ENCODE results near the gene HIP1. TPM values are rescaled to one million over a fixed set of nuclear protein-coding genes. Genes with fewer than 3 reads are reported as not detected.
"Not testable (repeated sequence)": the region's sequence is repeated elsewhere in the genome, so short reads cannot be mapped to it uniquely, and the experiment has no call there.

Gene HIP1
- total RNA-seq, 3 donors from 2014 or later, result 0.90 to 2.3 (median 1.3) TPM

DNA sequence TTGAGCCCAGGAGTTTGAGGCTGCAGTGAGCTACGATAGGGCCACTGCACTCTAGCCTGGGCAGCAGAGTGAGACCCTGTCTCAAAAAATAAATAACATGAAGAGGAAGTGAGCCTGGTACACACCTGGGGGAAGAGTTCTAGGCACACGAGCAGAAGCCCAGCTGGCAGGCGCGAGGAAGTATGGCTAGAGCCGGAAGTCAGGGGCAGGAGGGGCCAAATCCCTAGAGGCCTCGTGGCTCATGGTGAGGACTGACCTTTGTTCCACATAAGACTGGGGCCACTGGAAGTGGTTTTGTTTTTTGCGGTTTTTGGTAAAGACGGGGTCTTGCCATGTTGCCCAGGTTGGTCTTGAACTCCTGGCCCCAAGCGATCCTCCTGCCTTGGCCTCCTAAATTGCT, 117.6 kb downstream of the HIP1 start:
- Mint-ChIP-seq H3K4me3 (no peak overlapping the region), H3K36me3 (ENCODE audit: insufficient read depth) (no peaks in the 10 kb centered on the region), H3K27me3 (ENCODE audit: low read depth) (no peaks in the 10 kb centered on the region), H3K9me3 (peaks cover 3% of the 10 kb centered on the region), H3K4me1 (ENCODE audit: low read depth) (peaks cover 28% of the 10 kb centered on the region)
- DNase-seq (no peak), ATAC-seq (no peak)

DNA sequence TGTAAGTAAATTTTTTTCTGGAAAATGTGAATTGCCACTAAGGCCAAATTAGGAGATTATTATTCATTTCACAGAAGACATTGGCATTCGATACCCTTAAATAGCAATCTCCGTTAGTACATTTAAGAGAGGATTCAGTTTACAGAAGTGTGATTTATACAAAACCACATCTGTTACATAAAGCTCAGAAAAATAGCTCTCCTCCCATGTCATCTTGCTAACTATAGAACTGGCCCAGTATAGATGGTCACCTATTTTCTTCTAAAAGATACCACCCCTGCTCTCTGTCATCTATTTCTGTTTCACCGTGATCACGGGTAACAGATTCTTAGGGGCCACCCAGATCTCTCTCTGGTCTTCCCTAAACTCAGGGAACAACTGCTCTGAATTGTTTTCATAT, 119.1 kb downstream of the HIP1 start:
- H3K4me3 Mint-ChIP-seq, result no peak overlapping the region
- no peaks in the 10 kb centered on the region for H3K36me3 Mint-ChIP-seq (ENCODE audit: insufficient read depth)
- ATAC-seq (no peak), DNase-seq (no peak)
- peaks cover 28% of the 10 kb centered on the region for H3K4me1 Mint-ChIP-seq (ENCODE audit: low read depth)
- H3K27me3 Mint-ChIP-seq (ENCODE audit: low read depth), result no peaks in the 10 kb centered on the region
- H3K9me3 Mint-ChIP-seq, result no peaks in the 10 kb centered on the region

DNA sequence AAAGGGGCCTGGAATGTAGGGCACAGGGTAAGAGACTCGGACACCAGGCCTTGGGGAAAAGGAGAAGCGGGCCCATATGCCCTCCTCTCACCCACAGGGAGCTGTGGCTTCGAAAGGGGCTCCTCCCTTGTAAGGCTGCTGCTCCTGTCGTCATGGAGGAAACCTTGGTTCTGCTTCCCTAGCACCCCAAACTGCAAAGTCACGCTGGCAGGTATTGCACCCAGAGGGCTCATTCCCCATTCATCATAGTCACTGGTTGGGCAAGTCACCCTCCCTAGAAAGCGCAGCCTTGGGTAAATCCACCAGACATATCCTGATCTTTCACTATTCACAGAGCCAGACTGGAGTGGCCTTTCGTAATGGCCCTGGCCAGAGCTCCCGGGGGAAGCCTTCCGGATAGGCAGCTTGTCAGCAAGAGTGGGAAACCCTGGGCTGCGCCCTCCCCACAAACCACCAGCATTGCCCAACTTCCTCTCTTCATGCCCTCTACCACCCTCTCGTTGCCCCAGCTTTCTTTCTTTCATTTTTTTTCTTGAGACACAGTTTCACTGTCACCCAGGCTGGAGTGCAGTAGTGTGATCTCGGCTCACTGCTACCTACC, 121.0 kb downstream of the HIP1 start:
- H3K27me3 Mint-ChIP-seq (ENCODE audit: low read depth), result no peaks in the 10 kb centered on the region
- peaks cover 28% of the 10 kb centered on the region for H3K4me1 Mint-ChIP-seq (ENCODE audit: low read depth)
- peak; percentile 72 for ATAC-seq
- no peaks in the 10 kb centered on the region for H3K36me3 Mint-ChIP-seq (ENCODE audit: insufficient read depth)
- no peak for DNase-seq
- peak overlapping the region; percentile 56 for H3K4me3 Mint-ChIP-seq
- no peaks in the 10 kb centered on the region for H3K9me3 Mint-ChIP-seq

DNA sequence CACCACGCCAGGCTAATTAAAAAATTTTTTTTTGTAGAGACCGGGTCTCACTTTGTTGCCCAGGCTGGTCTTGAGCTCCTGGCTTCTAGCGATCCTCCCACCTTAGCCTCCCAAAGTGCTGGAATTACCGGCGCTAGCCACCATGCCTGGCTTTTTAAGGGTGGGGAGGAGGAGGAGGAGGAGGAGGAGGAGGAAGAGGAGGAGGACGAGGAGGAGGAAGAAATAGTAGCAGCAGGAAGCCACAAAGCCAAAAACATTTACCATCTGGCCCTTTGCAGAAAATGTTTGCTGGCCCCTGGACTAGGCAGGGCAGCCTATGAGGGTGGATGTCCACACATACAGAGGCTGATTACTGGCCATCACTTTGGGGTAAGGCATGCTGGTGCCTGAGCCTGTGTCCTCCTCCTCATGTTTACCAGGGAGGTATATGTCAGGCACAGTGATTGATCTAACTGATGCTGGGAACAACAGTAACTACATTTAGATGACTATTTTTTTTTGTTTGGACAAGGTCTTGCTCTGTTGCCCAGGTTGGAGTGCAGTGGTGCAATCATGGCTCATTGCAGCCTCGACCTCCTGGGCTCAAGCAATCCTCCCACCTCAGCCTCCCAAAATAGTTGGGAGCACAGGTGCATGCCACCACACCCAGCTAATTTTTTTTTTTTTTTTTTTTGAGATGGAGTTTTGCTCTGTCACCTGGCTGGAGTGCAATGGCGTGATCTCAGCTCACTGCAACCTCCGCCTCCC, 122.1 kb downstream of the HIP1 start:
- no peak for ATAC-seq
- Mint-ChIP-seq H3K4me1 (ENCODE audit: low read depth) (peaks cover 28% of the 10 kb centered on the region), H3K27me3 (ENCODE audit: low read depth) (no peaks in the 10 kb centered on the region), H3K36me3 (ENCODE audit: insufficient read depth) (no peaks in the 10 kb centered on the region), H3K9me3 (no peaks in the 10 kb centered on the region), H3K4me3 (no peak overlapping the region)
- DNase-seq, result no peak

DNA sequence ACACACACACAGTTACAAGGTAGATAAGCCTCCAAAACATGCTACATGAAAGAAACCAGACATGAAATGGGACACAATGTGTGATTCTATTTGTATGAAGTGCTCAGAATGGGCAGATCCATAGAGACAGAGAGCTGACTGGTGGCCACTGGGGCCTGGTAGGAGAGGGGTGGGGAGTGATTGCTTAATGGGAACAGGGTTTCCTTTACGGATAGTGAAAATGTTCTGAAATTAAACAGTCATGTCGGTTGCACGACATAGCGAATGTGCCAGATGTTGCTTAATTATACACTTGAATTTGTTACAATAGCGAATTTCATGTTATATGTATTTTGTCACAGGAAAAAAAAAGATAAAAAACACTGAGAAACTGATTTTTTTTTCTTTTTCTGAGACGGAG, 124.3 kb downstream of the HIP1 start:
- ATAC-seq, result no peak

DNA sequence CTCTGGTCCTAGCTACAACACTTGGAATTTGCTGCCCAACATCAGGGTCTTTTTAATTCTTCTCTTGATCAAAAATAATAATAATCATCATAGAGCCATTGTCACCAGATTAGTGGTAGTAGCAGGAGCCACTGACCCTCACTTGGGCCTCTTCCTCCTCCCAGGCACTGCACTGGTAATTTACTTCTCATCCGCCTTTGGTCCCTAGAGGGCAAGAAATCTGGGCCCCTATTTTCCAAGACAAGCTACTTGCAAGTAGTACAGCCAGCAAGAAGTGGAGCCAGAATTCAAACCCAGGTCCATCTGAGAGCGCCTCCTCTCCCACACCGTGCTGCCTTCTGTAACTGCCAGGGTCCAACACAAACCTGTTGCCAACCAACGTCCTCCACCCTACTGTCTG, 125.4 kb downstream of the HIP1 start:
- Mint-ChIP-seq H3K9me3 (no peaks in the 10 kb centered on the region), H3K4me1 (ENCODE audit: low read depth) (peaks cover 18% of the 10 kb centered on the region), H3K36me3 (ENCODE audit: insufficient read depth) (no peaks in the 10 kb centered on the region), H3K27me3 (ENCODE audit: low read depth) (no peaks in the 10 kb centered on the region), H3K4me3 (no peak overlapping the region)
- DNase-seq (no peak), ATAC-seq (no peak)

More for the DNA sequence above, 124.3 kb downstream of the HIP1 start:
- no peak for DNase-seq
- H3K4me3 Mint-ChIP-seq, result no peak overlapping the region
- H3K36me3 Mint-ChIP-seq (ENCODE audit: insufficient read depth), result no peaks in the 10 kb centered on the region
- no peaks in the 10 kb centered on the region for H3K9me3 Mint-ChIP-seq
- no peaks in the 10 kb centered on the region for H3K27me3 Mint-ChIP-seq (ENCODE audit: low read depth)
- peaks cover 24% of the 10 kb centered on the region for H3K4me1 Mint-ChIP-seq (ENCODE audit: low read depth)

DNA sequence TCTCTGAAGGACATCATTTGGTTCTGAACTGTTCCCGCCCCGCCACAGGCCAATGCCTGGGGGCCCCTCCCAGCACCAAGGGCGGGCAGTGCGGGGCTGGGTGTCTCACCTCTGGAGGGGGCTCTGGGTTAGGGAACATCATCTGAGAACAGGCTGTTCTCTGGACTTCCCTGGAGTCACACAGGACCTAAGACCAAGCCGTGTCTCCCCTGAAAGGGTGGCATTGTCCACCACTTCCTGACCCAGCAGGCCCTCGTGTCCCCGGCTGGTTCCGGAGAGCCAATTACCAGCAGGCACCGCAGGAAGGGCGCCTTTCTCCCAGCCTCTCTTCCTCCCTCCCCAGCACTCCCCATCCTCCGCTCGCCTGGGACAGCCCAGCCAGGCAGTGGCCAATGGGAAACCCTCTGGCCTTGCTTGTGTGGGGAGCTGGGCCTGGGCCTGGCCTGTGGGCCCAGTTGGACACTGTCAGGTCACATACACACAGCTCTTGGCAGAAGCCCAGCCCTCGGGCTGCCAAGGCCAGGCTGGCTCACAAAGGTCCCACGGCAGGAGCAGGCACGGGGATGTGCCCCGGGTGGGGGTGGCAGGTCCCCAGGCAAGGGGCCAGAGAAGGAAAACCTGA, 127.1 kb downstream of the HIP1 start:
- no peak for DNase-seq
- Mint-ChIP-seq H3K4me1 (ENCODE audit: low read depth) (peaks cover 2% of the 10 kb centered on the region), H3K4me3 (no peak overlapping the region), H3K9me3 (no peaks in the 10 kb centered on the region), H3K27me3 (ENCODE audit: low read depth) (no peaks in the 10 kb centered on the region), H3K36me3 (ENCODE audit: insufficient read depth) (no peaks in the 10 kb centered on the region)
- no peak for ATAC-seq

DNA sequence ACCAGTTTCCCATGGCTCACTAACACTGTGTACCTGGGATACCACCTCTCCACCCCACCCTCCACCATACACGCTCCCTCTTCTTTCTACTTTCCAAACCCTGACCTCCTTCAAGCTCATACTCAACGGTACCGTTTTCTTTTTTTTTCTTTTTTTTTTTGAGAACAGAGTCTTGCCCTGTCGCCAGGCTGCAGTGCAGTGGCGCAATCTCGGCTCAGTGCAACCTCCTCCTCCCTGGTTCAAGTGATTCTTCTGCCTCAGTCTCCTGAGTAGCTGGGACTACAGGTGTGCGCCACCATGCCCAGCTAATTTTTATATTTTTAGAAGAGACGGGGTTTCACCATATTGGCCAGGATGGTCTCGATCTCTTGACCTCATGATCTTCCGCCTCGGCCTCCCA, 129.3 kb downstream of the HIP1 start:
- not testable (repeated sequence) for DNase-seq; H3K4me1 Mint-ChIP-seq (ENCODE audit: low read depth); H3K9me3 Mint-ChIP-seq; ATAC-seq; H3K4me3 Mint-ChIP-seq; H3K27me3 Mint-ChIP-seq (ENCODE audit: low read depth); H3K36me3 Mint-ChIP-seq (ENCODE audit: insufficient read depth)

DNA sequence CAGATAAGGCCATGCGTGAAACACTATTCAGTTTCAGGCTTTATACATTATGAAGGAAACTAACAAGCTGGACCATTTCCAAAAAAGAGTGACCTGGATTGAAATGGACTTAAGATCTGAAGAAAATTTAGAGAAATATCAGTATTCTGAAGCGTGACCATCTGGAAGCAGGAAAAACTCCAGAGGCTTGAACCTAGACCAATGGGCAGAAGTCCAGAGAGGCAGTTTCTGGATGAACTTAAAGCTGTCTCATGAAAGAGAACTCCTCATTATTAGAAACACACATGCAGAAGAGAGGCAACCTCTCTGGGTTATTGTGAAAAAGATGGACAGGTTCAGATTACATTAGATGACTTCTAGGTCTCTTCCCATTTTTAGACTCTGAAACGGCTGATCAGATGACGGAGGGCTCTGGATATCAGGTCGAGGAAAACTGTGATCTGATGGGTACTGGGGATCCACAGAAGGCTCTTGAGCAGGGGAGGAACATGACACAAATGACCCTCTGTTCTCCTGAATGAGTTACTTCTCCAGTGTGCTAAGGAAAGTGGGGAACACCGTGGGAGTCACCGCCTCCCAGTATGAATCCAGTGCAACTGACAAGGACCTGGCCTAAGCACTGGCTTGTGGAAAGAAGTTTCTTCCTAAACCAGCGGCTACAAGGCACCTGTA, 130.2 kb downstream of the HIP1 start:
- Mint-ChIP-seq H3K4me1 (ENCODE audit: low read depth) (no peaks in the 10 kb centered on the region), H3K4me3 (no peak overlapping the region), H3K36me3 (ENCODE audit: insufficient read depth) (no peaks in the 10 kb centered on the region), H3K9me3 (no peaks in the 10 kb centered on the region), H3K27me3 (ENCODE audit: low read depth) (no peaks in the 10 kb centered on the region)
- ATAC-seq (no peak), DNase-seq (no peak)

DNA sequence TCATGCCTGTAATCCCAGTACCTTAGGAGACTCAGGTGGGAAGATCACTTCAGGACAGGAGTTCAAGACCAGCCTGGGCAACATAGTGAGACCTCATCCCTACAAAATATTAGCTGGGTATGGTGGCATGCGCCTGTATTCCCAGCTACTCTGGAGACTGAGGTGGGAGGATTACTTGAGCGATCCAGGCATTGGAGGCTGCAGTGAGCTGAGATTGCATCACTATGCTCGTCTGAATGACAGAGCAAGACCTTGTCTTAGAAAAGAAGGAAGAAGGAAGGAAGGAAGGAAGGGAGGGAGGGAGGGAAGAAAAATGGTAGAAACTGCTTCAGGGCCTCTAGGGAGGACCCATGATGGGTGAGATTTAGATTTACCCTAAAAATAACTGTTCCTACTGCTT, 134.3 kb downstream of the HIP1 start:
- DNase-seq (no peak), ATAC-seq (no peak)
- H3K36me3 Mint-ChIP-seq (ENCODE audit: insufficient read depth), result no peaks in the 10 kb centered on the region
- no peaks in the 10 kb centered on the region for H3K27me3 Mint-ChIP-seq (ENCODE audit: low read depth)
- no peak overlapping the region for H3K4me3 Mint-ChIP-seq
- no peaks in the 10 kb centered on the region for H3K4me1 Mint-ChIP-seq (ENCODE audit: low read depth)
- no peaks in the 10 kb centered on the region for H3K9me3 Mint-ChIP-seq

DNA sequence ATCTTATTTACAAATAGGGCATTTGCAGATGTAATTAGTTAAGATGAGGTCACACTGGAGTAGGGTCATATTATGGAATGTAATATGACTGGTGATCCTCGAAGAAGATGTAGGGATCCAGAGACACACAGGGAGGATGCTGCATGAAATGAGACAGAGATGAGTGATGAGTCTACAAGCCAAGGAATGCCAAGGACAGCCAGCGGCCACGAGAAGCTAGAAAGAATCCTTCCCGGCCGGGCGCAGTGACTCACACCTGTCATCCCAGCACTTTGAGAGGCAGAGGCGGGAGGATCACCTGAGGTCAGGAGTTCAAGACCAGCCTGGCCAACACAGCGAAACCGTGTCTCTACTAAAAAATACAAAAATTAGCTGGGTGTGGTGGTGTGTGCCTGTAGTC, 135.9 kb downstream of the HIP1 start:
- not testable (repeated sequence) for H3K9me3 Mint-ChIP-seq; ATAC-seq; H3K27me3 Mint-ChIP-seq (ENCODE audit: low read depth); H3K4me1 Mint-ChIP-seq (ENCODE audit: low read depth); H3K4me3 Mint-ChIP-seq; DNase-seq; H3K36me3 Mint-ChIP-seq (ENCODE audit: insufficient read depth)

DNA sequence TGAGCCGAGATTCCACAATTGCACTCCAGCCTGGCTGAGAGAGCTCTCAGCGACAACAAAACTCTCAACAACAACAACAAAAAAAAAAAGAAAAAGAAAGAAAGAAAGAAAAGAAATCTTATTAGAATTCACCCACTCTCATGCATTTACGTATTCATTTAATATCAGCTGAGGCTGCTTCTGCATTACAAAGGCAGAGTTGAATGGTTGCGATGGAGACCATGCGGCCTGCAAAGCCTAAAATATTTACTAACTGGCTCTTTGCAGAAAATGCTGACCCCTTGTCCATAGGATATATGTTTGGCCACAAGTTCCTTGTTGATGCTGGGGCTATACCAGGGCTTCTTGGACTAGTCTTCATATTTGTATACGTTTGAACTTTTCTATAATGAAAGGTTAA, 137.2 kb downstream of the HIP1 start:
- H3K9me3 Mint-ChIP-seq, result no peaks in the 10 kb centered on the region
- ATAC-seq (no peak), DNase-seq (no peak)
- no peaks in the 10 kb centered on the region for H3K36me3 Mint-ChIP-seq (ENCODE audit: insufficient read depth)
- no peak overlapping the region for H3K4me3 Mint-ChIP-seq
- H3K4me1 Mint-ChIP-seq (ENCODE audit: low read depth), result peaks cover 6% of the 10 kb centered on the region
- H3K27me3 Mint-ChIP-seq (ENCODE audit: low read depth), result no peaks in the 10 kb centered on the region

DNA sequence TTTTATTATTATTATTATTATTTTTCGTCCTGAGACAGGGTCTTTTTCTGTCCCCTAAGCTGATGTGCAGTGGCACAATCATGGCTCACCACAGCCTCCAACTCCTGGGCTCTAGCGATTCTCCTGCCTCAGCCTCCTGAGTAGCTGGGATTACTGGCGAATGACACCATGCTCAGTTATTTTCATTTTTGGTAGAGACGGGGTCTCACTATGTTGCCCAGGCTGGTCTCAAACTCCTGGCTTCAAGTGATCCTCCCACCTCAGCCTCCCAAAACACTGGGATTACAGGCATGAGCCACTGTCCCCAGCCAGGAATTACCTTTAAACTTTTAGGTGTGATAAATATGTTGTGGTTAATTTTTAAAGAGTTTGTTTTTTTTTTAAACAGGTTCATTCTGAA, 138.0 kb downstream of the HIP1 start:
- H3K4me1 Mint-ChIP-seq (ENCODE audit: low read depth); H3K36me3 Mint-ChIP-seq (ENCODE audit: insufficient read depth); ATAC-seq; H3K4me3 Mint-ChIP-seq; H3K9me3 Mint-ChIP-seq; H3K27me3 Mint-ChIP-seq (ENCODE audit: low read depth); DNase-seq: not testable (repeated sequence)

DNA sequence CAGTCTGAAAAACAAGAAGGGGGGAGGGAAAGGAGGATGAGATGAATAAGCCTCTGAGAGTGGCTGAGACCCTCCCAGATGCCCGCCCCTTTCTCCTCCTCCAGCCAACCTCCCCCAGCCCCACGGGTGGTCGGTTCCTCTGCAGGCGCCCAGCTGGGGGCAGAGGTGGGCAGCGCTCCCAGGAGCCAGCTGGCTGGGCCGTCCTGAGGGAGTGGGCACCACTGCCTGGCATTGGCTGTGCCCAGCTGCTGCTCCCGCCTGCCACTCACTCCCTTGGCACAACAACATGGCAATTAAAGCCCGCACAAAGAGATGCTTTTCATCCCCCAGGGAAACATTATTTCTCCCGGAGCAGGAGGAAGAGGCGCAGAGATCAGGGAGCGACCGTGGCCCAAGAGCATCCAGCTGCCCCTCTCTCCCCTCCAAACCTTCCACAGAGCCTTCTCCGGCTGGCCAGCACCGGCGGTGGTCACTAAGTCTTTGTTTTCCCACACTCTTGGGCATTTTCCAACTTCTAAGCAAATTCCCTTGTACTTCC, 139.4 kb downstream of the HIP1 start:
- peaks cover 9% of the 10 kb centered on the region for H3K4me1 Mint-ChIP-seq (ENCODE audit: low read depth)
- no peak overlapping the region for H3K4me3 Mint-ChIP-seq
- no peaks in the 10 kb centered on the region for H3K36me3 Mint-ChIP-seq (ENCODE audit: insufficient read depth)
- H3K27me3 Mint-ChIP-seq (ENCODE audit: low read depth), result no peaks in the 10 kb centered on the region
- DNase-seq, result no peak
- no peaks in the 10 kb centered on the region for H3K9me3 Mint-ChIP-seq
- ATAC-seq, result no peak
